ENCODE data around the gene RRN3.
"Not testable (repeated sequence)": the region's sequence is repeated elsewhere in the genome, so short reads cannot be mapped to it uniquely, and the experiment has no call there.

The RRN3 gene

DNA sequence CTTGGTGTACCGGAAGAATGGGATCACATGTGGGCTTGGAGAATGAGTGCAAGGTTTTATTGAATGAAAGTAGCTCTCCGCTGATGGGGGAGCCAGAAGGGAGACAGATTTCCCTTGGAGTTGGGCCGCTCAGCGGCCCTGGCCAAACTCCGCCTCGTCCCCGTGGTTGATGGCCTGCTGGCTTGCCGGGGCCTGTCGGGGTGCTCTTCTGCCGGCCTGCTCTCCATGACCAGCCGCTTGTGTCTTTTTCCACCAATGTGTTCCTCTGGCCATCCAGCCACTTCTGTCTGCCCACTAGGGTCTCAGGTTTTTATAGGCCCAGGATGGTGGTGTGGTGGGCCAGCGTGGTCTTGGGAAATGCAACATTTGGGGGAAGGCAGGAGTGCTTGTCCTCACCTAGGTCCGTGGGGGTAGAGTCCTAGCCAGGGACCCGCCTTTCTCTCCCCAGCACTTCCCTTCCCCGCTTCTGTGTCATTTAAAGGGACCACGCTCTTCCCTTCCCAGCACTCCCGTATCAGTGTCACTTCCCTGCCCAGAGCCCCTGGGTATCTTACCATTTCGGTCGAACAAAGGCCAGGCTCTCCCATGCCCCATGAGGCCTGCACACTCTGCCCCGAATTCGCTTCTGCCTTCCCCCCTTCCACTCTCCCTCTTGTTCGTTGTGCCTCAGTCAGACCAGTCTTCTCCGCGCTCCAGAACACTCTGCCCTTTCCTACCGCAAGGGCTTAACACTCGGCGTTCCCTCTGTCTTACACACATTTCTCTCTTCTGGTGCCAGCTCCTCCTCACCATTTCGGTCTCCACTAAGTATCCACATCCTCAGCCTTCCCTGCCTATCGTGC, 66.3 kb downstream of the RRN3 start:
- not testable (repeated sequence) for DNase-seq (ENCODE audit: low read depth in 2 of 2)

DNA sequence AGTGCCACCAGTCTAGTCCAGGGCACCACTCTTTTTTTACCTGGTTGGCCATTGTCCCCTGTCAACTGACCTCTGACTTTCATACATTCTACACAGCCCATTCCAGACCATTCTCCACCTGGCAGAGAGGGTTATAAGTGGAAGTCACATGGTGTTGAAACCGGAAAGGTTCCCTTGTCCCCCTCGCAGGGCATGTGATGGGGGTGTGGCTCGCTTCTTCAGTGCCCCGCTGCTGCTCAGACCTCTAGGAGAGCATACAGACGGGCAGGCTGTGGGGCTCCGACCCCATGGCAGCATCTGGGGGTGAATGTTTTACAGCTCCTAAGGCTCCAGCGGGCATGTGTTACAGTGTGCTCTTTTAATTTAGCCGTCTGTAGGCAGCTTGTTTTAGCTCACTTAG, 67.0 kb downstream of the RRN3 start:
- not testable (repeated sequence) for DNase-seq (ENCODE audit: low read depth in 2 of 2)

DNA sequence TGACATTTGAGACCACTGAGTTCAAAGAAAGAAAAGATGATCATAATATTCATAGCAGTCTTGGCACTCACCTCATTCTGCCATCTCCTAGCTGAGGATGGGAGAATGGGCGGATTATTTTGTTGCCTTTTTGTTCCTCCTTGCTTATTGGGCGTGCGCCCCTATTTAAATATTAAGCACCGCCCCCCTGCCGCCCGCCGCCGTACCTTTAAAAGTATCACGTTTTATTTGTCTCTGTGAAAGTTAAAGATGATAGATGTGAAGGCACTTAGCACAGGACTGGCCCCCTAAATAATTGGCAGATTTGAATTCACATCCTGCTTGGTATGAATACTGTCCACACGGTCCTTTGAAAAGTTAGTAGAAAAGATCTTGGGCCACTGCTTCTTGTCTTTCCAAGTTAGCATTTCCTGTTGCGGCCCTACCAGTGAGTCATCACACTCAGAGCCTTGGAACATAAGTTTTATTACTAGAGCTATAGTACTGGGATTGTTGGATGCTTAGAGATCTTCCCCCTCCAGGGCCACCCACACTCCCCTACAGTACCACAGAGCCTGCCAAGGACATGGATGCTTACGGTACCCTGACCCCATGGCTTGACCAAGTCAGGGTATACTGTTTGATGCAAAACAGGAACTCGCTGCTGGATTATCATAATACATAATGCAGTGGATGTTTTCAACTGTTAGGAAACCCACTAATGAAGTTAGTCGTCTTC, 68.7 kb downstream of the RRN3 start:
- DNase-seq (ENCODE audit: low read depth in 2 of 2) = not testable (repeated sequence)

DNA sequence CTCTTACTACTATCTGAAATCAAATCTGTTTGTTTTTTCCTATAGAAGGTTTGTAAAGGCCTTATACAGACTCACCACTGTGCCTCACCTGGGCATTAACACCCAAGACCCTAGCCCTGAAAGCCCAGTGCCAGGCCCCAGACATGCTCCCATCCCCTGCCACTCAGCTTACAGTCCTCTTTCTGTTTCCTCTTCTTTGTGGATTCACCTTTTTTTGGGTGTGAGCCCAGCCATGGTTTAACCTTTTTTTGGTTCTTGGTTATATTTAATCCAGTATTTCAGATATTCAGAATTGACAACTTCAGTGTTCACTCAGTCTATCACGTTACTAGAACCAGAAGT, 69.2 kb downstream of the RRN3 start:
- not testable (repeated sequence) for DNase-seq (ENCODE audit: low read depth in 2 of 2)

DNA sequence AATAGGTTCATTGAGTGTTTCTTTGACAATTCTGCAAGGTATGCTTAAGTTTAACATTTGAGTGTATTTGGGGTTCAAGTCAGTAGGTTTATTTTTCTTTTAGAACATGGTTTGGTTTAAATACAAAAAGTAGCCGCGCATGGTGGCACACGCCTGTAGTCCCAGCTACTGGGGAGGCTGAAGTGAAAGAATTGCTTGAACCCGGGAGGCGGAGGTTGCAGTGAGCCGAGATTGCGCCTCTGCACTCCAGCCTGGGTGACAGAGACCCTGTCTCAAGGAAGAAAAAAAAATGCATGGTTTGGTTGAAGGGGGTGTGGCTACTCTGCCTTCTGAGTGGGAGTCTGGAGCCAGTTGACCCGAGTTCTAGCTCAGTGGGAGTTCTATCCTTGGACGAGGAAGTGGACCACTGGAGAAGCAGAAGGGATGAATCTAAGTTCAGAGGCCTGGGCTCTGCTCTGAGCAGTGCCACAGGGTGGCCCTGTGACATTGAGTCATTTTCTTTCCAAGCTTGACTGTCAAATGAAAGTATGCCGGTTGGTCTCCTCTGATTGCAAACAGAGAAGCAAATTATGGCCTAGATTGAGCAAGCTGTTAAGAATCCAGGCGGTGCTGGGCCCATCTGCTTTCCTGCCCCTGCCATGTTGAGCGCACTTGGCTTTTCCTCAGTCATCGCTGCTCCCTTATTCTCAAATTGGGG, 70.5 kb downstream of the RRN3 start:
- not testable (repeated sequence) for DNase-seq (ENCODE audit: low read depth in 2 of 2)

DNA sequence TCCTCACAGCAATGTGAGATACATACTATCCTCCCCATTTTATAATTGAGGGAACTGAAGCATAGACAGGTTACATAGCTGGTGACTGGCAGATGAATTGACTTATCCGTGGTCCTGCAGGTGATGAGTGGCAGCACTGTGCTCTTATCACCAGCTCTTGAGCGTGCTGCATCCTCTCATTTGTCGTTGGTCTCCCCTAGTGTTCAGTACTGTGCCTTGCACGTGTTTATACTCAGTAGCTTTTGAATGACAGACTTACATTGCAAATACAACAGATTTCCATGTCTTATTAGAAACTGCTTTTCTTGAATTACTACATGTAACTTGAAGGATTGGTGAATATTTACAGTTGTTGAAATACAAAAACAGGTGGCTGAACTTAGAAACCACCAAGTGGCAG, 71.9 kb downstream of the RRN3 start:
- peak in 1 of 2 donors; percentile 12 for DNase-seq (ENCODE audit: low read depth in 2 of 2)

DNA sequence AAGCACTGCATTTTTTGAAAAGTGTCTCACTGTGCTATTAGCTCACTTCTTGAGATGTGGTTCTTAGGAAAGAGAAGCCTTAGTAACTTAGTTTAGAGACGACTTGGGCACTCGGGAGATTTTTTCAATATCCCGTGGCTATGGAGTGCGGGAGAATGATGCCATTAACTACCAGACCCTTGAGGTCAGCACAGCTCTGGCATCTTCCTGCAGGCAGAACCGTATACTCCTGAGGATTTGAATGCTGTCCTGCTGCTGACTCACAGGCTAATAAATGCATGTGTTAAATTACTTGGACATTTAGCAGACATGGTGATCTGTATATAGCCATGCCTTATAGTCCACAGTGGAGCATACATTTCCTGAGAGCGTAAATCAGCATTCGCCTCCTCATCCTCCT, 72.6 kb downstream of the RRN3 start:
- DNase-seq (ENCODE audit: low read depth in 2 of 2) = not testable (repeated sequence)

DNA sequence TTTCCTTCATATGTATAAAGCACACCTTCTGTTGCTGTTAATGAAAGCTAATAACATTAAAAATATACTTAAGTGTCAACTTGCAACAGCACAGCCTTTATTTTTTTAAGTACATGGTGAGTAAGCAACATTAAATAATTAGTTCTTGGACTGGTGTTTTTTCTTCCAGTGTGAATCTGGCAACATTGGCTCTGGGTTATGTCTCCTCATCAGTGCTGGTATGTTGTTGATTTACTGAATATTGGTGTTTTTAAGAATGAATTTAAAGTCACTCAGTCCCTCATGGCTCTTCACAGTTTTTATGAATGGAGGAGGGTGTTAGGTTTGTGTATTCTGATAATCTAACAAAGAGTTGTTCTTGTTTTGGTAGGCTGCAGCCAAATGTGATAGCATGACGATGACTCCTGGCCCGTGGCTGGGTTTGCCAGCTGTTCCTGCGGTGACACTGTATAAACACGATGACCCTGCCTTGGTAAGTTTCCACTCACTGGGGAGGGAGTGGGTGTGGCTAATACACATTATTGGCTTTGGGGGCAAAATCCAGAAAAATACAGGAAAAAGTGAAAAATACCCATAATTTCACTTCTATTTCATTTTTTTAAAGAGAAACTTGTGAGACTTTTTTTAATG, 77.0 kb downstream of the RRN3 start:
- not testable (repeated sequence) for DNase-seq (ENCODE audit: low read depth in 2 of 2)

DNA sequence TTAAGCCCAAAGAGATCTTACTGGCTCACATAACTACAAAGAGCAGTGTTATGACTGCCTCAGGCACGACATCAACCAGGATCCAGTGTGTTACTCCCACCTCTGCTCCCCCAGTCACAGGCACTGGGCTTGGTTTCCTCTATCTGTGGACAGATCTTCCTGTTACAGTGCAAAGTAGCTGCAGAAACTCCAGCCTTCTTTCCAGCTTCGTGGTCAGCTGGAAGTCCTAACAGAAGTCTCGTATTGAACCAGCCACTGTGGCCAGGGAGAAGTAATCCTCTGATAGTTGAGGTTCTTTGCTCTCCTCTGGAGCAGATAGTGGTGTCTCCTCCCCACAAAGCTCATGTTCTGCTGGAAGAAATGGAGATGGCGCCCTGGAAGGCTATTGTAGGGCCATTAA, 77.7 kb downstream of the RRN3 start:
- not testable (repeated sequence) for DNase-seq (ENCODE audit: low read depth in 2 of 2)

DNA sequence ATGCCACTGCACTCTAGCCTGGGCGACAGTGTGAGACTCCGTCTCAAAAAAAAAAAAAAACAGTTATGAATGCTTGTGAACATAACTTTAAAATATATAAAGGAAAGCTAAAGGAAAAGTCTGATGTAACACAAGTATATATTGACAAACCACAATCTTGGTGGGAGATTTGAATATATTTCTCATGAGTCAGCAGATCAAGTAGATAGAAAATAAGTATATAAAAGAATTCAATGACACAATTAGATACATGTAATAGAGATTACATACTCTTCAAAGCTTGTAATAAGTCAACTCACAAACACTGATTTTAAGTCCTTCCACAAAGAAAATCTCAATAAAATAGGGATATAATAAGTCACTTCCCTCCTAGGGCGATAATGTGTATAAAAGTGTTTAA, 78.4 kb downstream of the RRN3 start:
- not testable (repeated sequence) for DNase-seq (ENCODE audit: low read depth in 2 of 2)

DNA sequence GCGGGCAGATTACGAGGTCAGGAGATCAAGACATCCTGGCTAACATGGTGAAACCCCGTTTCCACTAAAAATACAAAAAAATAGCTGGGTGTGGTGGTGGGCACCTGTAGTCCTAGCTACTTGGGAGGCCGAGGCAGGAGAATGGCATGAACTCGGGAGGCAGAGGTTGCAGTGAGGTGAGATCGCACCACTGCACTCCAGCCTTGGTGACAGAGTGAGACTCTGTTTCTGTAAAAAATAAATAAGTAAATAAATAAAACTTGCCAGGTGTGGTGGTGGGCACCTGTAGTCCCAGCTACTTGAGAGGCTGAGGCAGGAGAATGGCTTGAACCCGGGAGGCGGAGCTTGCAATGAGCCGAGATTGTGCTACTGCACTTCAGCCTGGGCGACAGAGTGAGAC, 81.1 kb downstream of the RRN3 start:
- DNase-seq (ENCODE audit: low read depth in 2 of 2) = not testable (repeated sequence)
